C4-2B (cell line): ENCODE measurements around the gene NGRN.

Experiments
- H3K27ac ChIP-seq: fragments of 450-650 bp; 2 replicates; pipeline ENCODE4 v1.5.1; 2017
- ZFX ChIP-seq: fragments of 450-650 bp; IDR thresholded peaks from 2 replicates; pipeline ENCODE4 v1.6.1; 2017
- TF ChIP-seq, protein P1 (sequence below): fragments of 450-650 bp; conservative IDR thresholded peaks from 2 replicates; pipeline ENCODE4 v1.5.1; 2017; ENCODE audit warnings: mild to moderate bottlenecking

The NGRN gene

DNA sequence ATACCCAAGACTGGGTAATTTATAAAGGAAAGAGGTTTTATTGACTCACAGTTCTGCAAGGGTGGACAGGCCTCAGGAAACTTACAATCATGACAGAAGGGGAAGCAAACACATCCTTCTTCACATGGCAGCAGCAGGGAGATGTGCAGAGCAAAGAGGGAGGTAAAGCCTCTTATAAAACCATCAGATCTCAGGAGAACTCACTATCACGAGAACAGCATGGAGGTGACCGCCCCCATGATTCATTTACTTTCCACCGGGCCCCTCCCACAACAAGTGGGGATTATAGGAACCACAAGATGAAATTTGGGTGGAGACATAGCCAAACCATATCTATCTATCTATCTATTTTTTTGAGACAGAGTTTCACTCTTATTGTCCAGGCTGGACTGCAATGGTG is 26.1 kb upstream of the NGRN start:
- H3K27ac ChIP-seq, result no peak overlapping the region
- TF ChIP-seq, protein P1, sequence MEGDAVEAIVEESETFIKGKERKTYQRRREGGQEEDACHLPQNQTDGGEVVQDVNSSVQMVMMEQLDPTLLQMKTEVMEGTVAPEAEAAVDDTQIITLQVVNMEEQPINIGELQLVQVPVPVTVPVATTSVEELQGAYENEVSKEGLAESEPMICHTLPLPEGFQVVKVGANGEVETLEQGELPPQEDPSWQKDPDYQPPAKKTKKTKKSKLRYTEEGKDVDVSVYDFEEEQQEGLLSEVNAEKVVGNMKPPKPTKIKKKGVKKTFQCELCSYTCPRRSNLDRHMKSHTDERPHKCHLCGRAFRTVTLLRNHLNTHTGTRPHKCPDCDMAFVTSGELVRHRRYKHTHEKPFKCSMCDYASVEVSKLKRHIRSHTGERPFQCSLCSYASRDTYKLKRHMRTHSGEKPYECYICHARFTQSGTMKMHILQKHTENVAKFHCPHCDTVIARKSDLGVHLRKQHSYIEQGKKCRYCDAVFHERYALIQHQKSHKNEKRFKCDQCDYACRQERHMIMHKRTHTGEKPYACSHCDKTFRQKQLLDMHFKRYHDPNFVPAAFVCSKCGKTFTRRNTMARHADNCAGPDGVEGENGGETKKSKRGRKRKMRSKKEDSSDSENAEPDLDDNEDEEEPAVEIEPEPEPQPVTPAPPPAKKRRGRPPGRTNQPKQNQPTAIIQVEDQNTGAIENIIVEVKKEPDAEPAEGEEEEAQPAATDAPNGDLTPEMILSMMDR, result no peak
- no peak for TF ChIP-seq ZFX

- H3K27ac ChIP-seq, result no peak overlapping the region
- TF ChIP-seq, protein P1, result no peak
- no peak for TF ChIP-seq ZFX
Measured at GRCh38 chr15:90240856-90241255, 24.6 kb upstream of the NGRN start.

DNA sequence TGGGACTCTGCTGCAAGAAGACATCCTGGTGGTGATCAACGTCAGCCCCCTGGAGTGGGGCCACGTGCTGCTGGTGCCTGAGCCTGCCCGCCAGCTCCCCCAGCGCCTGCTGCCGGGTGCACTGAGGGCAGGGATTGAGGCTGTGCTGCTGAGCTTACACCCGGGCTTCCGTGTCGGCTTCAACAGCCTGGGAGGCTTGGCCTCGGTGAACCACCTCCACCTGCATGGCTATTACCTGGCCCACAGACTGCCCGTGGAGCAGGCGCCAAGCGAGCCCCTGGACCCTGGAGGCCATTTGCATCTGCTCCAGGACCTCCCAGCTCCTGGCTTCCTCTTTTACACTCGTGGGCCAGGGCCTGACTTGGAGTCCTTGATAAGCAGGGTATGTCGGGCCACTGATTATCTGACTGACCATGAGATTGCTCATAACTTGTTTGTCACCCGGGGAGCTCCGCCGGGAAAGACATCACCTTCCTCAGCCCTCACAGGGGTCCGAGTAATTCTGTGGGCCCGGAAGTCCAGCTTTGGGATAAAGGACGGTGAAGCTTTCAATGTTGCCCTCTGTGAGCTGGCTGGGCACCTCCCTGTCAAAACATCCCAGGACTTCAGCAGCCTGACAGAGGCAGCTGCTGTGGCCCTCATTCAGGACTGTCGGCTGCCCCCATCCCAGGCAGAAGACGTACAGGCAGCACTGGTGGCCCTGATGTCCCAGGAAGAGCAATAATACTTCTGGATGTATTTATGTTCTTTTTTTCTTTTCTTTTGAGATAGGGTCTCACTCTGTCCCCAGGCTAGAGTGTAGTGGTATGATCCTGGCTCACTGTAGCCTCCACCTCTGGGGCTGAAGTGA is 23.9 kb upstream of the NGRN start:
- no peak overlapping the region for H3K27ac ChIP-seq
- TF ChIP-seq, protein P1, result no peak
- TF ChIP-seq ZFX, result no peak

- TF ChIP-seq, protein P1, result no peak
- TF ChIP-seq ZFX, result no peak
- H3K27ac ChIP-seq, result no peak overlapping the region
Measured at GRCh38 chr15:90243943-90244639, 21.4 kb upstream of the NGRN start.

DNA sequence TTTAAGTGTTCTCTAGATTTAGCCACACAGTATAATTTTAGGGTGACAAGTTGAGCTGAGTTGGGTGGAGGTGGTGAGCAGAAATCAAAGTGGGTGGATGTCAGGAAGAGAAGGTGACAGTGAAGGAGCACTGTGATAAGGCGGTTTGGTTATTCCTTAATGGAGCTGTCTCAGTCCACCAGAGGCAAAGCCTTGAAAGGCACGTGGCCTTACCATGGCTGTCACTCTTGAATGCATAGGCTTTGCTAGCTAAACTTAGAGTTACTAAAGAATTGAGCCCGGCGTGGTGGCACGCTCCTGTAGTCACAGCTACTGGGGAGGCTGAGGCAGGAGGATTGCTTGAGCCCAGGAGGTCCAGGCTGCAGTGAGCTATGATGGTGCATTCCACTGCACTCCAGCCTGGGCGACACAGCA is 16.7 kb upstream of the NGRN start:
- no peak for TF ChIP-seq ZFX
- TF ChIP-seq, protein P1, result no peak
- no peak overlapping the region; the same call in 1 of the 2 replicates for H3K27ac ChIP-seq

DNA sequence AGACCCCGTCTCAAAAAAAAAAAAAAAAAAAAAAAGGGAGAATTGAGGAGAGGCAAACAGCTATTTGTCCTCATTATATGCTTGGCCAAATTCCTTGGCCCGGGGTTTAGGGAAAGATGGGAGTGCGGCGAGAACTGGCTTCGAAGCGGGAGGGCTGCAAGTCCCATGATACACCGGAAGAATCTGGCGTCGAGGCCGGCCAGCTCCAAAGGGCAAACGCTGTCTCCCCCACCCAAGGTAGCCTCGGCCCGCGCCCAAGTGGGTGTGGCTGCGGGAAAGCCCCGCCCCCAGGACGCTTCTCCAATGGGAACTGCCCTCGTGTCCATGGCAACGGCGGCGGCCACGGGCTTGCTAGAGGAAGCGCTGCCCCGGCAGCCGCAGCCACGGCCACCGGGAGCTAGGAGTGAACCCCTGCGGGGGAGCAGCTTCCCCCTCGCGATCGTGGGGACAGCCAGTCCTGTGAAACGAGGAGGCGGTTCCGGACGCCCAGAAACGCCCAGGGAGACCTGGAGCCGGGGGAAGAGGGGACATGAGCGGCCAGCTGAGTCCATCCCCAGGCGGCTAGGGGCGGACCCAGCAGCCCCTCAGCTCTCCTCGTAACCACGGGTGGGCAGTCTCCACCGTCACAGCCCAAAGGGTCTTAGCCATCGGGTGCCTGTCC is 16.1 kb upstream of the NGRN start, which contains the start of gene TTLL13:
Gene TTLL13 (plus strand): TSS at position 354 of the 661 bp plus-strand sequence. CDS start 1,075 bp downstream, outside the sequence.
- peak within 1 kb of the TSS; percentile 11; the same call in 1 of the 2 replicates for H3K27ac ChIP-seq
- TF ChIP-seq, protein P1, result no peak
- TF ChIP-seq ZFX, result no peak

- H3K27ac ChIP-seq, result no peak overlapping the region
- TF ChIP-seq, protein P1, result no peak
- TF ChIP-seq ZFX, result no peak
Measured at GRCh38 chr15:90257776-90258175, 7.7 kb upstream of the NGRN start.
